Nephron (organoid): ENCODE data around the gene GPR17.

Source experiments
- H3K27ac Mint-ChIP-seq, 3 experiments: 2 replicates each; pipeline ENCODE4 v1.8.0; 2020; ENCODE audit warnings: mixed read lengths in 3 of 3, mild to moderate bottlenecking in 2 of 3, moderate library complexity in 1 of 3
- H3K27me3 Mint-ChIP-seq: 2 replicates; pipeline ENCODE4 v1.8.0; 2021; ENCODE audit warnings: low read depth, mild to moderate bottlenecking, moderate library complexity, mixed read lengths
- H3K36me3 Mint-ChIP-seq: 2 replicates; pipeline ENCODE4 v1.8.0; 2020; ENCODE audit warnings: low read depth, mixed read lengths
- H3K4me1 Mint-ChIP-seq: 2 replicates; pipeline ENCODE4 v1.8.0; 2020; ENCODE audit warnings: mixed read lengths
- H3K4me3 Mint-ChIP-seq, 3 experiments: 2 replicates each; pipeline ENCODE4 v1.8.0; 2020; ENCODE audit warnings: mild to moderate bottlenecking in 3 of 3, mixed read lengths in 3 of 3, moderate library complexity in 2 of 3
- H3K9me3 Mint-ChIP-seq: 2 replicates; pipeline ENCODE4 v1.8.0; 2020; ENCODE audit warnings: mixed read lengths
- CTCF ChIP-seq, 3 experiments: fragments of 200-600 bp; sonication (generic); IDR thresholded peaks; one replicate each; pipeline ENCODE4 v1.5.0; 2021; ENCODE audit warnings: antibody characterized with exemption in 3 of 3; ENCODE audit not compliant: unreplicated experiment in 3 of 3

GPR17 gene

GRCh38 chr2:127630864-127631540 is 15.0 kb upstream of the GPR17 start:
- Mint-ChIP-seq H3K4me1 (no peaks in the 10 kb centered on the region), H3K27ac (no peak overlapping the region), H3K36me3 (no peaks in the 10 kb centered on the region), H3K4me3 (no peak overlapping the region), H3K9me3 (no peaks in the 10 kb centered on the region), H3K27me3 (peaks cover 1% of the 10 kb centered on the region)
- no peak for TF ChIP-seq CTCF (IDR thresholded peaks at IDR 0.05; ENCODE audit: unreplicated experiment in 3 of 3)

- Mint-ChIP-seq H3K36me3 (no peaks in the 10 kb centered on the region), H3K4me3 (no peak overlapping the region), H3K27ac (no peak overlapping the region), H3K27me3 (no peaks in the 10 kb centered on the region), H3K4me1 (no peaks in the 10 kb centered on the region), H3K9me3 (no peaks in the 10 kb centered on the region)
- no peak for TF ChIP-seq CTCF (IDR thresholded peaks at IDR 0.05; ENCODE audit: unreplicated experiment in 3 of 3)
Observed at GRCh38 chr2:127631541-127631996, 14.4 kb upstream of the GPR17 start.

- H3K36me3 Mint-ChIP-seq: no peaks in the 10 kb centered on the region
- H3K4me3 Mint-ChIP-seq: no peak overlapping the region
- no peak overlapping the region for H3K27ac Mint-ChIP-seq
- no peak for TF ChIP-seq CTCF (IDR thresholded peaks at IDR 0.05; ENCODE audit: unreplicated experiment in 3 of 3)
- no peaks in the 10 kb centered on the region for H3K27me3 Mint-ChIP-seq
- H3K4me1 Mint-ChIP-seq: no peaks in the 10 kb centered on the region
- H3K9me3 Mint-ChIP-seq: no peaks in the 10 kb centered on the region
Observed at GRCh38 chr2:127631997-127632581, 13.9 kb upstream of the GPR17 start.

- no peak for TF ChIP-seq CTCF (IDR thresholded peaks at IDR 0.05; ENCODE audit: unreplicated experiment in 3 of 3)
Observed at GRCh38 chr2:127632592-127633489, 13.1 kb upstream of the GPR17 start.

GRCh38 chr2:127633556-127634065 is 12.3 kb upstream of the GPR17 start:
- H3K9me3 Mint-ChIP-seq: no peaks in the 10 kb centered on the region
- no peak overlapping the region for H3K27ac Mint-ChIP-seq
- TF ChIP-seq CTCF (IDR thresholded peaks at IDR 0.05; ENCODE audit: unreplicated experiment in 3 of 3): no peak
- H3K4me3 Mint-ChIP-seq: no peak overlapping the region
- H3K4me1 Mint-ChIP-seq: no peaks in the 10 kb centered on the region
- no peaks in the 10 kb centered on the region for H3K36me3 Mint-ChIP-seq
- no peaks in the 10 kb centered on the region for H3K27me3 Mint-ChIP-seq

More at GRCh38 chr2:127632592-127633489, 13.1 kb upstream of the GPR17 start:
- Mint-ChIP-seq H3K4me1 (no peaks in the 10 kb centered on the region), H3K27me3 (no peaks in the 10 kb centered on the region), H3K27ac (no peak overlapping the region), H3K4me3 (no peak overlapping the region), H3K36me3 (no peaks in the 10 kb centered on the region), H3K9me3 (no peaks in the 10 kb centered on the region)
